ENCODE data around the gene SCFD1. TPM values are rescaled to one million over a fixed set of nuclear protein-coding genes. Genes with fewer than 3 reads are reported as not detected.
"Not testable (repeated sequence)": the region's sequence is repeated elsewhere in the genome, so short reads cannot be mapped to it uniquely, and the experiment has no call there.

The SCFD1 gene
- total RNA-seq, 1 experiment from 2014 or later: 63.3 TPM

GRCh38 chr14:30610787-30611343, 11.3 kb upstream of the SCFD1 start:
- DNase-seq (ENCODE audit: low read depth): peak; percentile 79

- DNase-seq (ENCODE audit: low read depth): no peak
Observed at GRCh38 chr14:30614155-30614554, 8.0 kb upstream of the SCFD1 start.

GRCh38 chr14:30620178-30620577, 1.9 kb upstream of the SCFD1 start:
- peak; percentile 64 for DNase-seq (ENCODE audit: low read depth)

GRCh38 chr14:30621354-30621939, 672 bp upstream of the SCFD1 start:
- no peak for DNase-seq (ENCODE audit: low read depth)

- DNase-seq (ENCODE audit: low read depth): no peak
Observed at GRCh38 chr14:30623412-30624131, 1.5 kb downstream of the SCFD1 start.

- DNase-seq (ENCODE audit: low read depth): no peak
Observed at GRCh38 chr14:30624132-30624423, 2.0 kb downstream of the SCFD1 start.

GRCh38 chr14:30625533-30625932, 3.4 kb downstream of the SCFD1 start:
- DNase-seq (ENCODE audit: low read depth): no peak

- DNase-seq (ENCODE audit: low read depth): peak; percentile 45
Observed at GRCh38 chr14:30629432-30629831, 7.3 kb downstream of the SCFD1 start.

- DNase-seq (ENCODE audit: low read depth): no peak
Observed at GRCh38 chr14:30630248-30630647, 8.1 kb downstream of the SCFD1 start.

- DNase-seq (ENCODE audit: low read depth): no peak
Observed at GRCh38 chr14:30632730-30633129, 10.6 kb downstream of the SCFD1 start.

- DNase-seq (ENCODE audit: low read depth): no peak
Observed at GRCh38 chr14:30638926-30639325, 16.8 kb downstream of the SCFD1 start.

GRCh38 chr14:30641207-30641606, 19.1 kb downstream of the SCFD1 start:
- DNase-seq (ENCODE audit: low read depth): no peak

- DNase-seq (ENCODE audit: low read depth): not testable (repeated sequence)
Observed at GRCh38 chr14:30644462-30644861, 22.3 kb downstream of the SCFD1 start.

- no peak for DNase-seq (ENCODE audit: low read depth)
Observed at GRCh38 chr14:30645600-30645999, 23.5 kb downstream of the SCFD1 start.

GRCh38 chr14:30648471-30648870, 26.4 kb downstream of the SCFD1 start:
- no peak for DNase-seq (ENCODE audit: low read depth)

GRCh38 chr14:30651937-30652336, 29.8 kb downstream of the SCFD1 start:
- DNase-seq (ENCODE audit: low read depth): no peak

GRCh38 chr14:30655124-30655523, 33.0 kb downstream of the SCFD1 start:
- no peak for DNase-seq (ENCODE audit: low read depth)

- DNase-seq (ENCODE audit: low read depth): no peak
Observed at GRCh38 chr14:30655658-30656057, 33.5 kb downstream of the SCFD1 start.

- peak; percentile 36 for DNase-seq (ENCODE audit: low read depth)
Observed at GRCh38 chr14:30656190-30656632, 34.1 kb downstream of the SCFD1 start.

GRCh38 chr14:30657050-30657449, 34.9 kb downstream of the SCFD1 start:
- DNase-seq (ENCODE audit: low read depth): no peak

- DNase-seq (ENCODE audit: low read depth): peak; percentile 5
Observed at GRCh38 chr14:30657606-30658163, 35.6 kb downstream of the SCFD1 start.

GRCh38 chr14:30658645-30659044, 36.5 kb downstream of the SCFD1 start:
- no peak for DNase-seq (ENCODE audit: low read depth)

GRCh38 chr14:30669594-30669993, 47.5 kb downstream of the SCFD1 start:
- no peak for DNase-seq (ENCODE audit: low read depth)
